Dedifferentiated amniotic fluid mesenchymal stem cell (primary cell): ENCODE measurements around the gene RHOBTB3.
"Not testable (repeated sequence)": the region's sequence is repeated elsewhere in the genome, so short reads cannot be mapped to it uniquely, and the experiment has no call there.

ENCODE experiments used
- DNase-seq: peaks from one replicate; pipeline ENCODE4 v3.0.0-alpha.2; 2016; ENCODE audit errors: extremely low spot score

RHOBTB3 gene

GRCh38 chr5:95713246-95713645 is 17.9 kb upstream of the RHOBTB3 start:
- not testable (repeated sequence) for DNase-seq

GRCh38 chr5:95713960-95714710 is 17.0 kb upstream of the RHOBTB3 start:
- DNase-seq = no peak

GRCh38 chr5:95715799-95716461 is 15.2 kb upstream of the RHOBTB3 start:
- DNase-seq = no peak

GRCh38 chr5:95717439-95717838 is 13.7 kb upstream of the RHOBTB3 start:
- no peak for DNase-seq

GRCh38 chr5:95718203-95718602 is 12.9 kb upstream of the RHOBTB3 start:
- DNase-seq = no peak

GRCh38 chr5:95718738-95719137 is 12.4 kb upstream of the RHOBTB3 start:
- no peak for DNase-seq

GRCh38 chr5:95720094-95720786 is 10.9 kb upstream of the RHOBTB3 start:
- no peak for DNase-seq

GRCh38 chr5:95721582-95722295 is 9.4 kb upstream of the RHOBTB3 start:
- no peak for DNase-seq

- DNase-seq = no peak
These were observed 7.3 kb upstream of the RHOBTB3 start for GRCh38 chr5:95723632-95724369.

- DNase-seq = no peak
These were observed 5.9 kb upstream of the RHOBTB3 start for GRCh38 chr5:95725071-95725820.

- peak; percentile 86 for DNase-seq
These were observed 5.0 kb upstream of the RHOBTB3 start for GRCh38 chr5:95725937-95726810.

- DNase-seq = no peak
These were observed 4.0 kb upstream of the RHOBTB3 start for GRCh38 chr5:95726811-95727763.

- DNase-seq = no peak
These were observed 3.4 kb upstream of the RHOBTB3 start for GRCh38 chr5:95727764-95728191.

GRCh38 chr5:95728494-95729114 is 2.5 kb upstream of the RHOBTB3 start:
- DNase-seq = no peak

- DNase-seq = no peak
These were observed 1.8 kb upstream of the RHOBTB3 start for GRCh38 chr5:95729115-95730010.

- no peak for DNase-seq
These were observed 980 bp upstream of the RHOBTB3 start for GRCh38 chr5:95730011-95730700.
